Neural crest cell (in vitro differentiated cells): ENCODE measurements around the gene MUC2. TPM values are rescaled to one million over a fixed set of nuclear protein-coding genes. Genes with fewer than 3 reads are reported as not detected.

Experiments used
- DNase-seq: peaks from one replicate; pipeline ENCODE4 v3.0.0; 2021; ENCODE audit warnings: low read depth, mixed read lengths, low spot score
- H3K27ac Mint-ChIP-seq: one replicate; pipeline ENCODE4 v1.8.0; 2021; ENCODE audit warnings: mild to moderate bottlenecking, mixed read lengths; ENCODE audit not compliant: unreplicated experiment
- H3K27me3 Mint-ChIP-seq: 2 replicates; pipeline ENCODE4 v1.8.0; 2021; ENCODE audit warnings: low read depth, mild to moderate bottlenecking, mixed read lengths
- H3K36me3 Mint-ChIP-seq: 2 replicates; pipeline ENCODE4 v1.8.0; 2021; ENCODE audit warnings: low read depth, mild to moderate bottlenecking, mixed read lengths
- H3K4me1 Mint-ChIP-seq: 2 replicates; pipeline ENCODE4 v1.8.0; 2021; ENCODE audit warnings: mixed read lengths
- H3K4me3 Mint-ChIP-seq: one replicate; pipeline ENCODE4 v1.8.0; 2021; ENCODE audit warnings: mild to moderate bottlenecking, mixed read lengths
- H3K9me3 Mint-ChIP-seq: 2 replicates; pipeline ENCODE4 v1.8.0; 2021; ENCODE audit warnings: mixed read lengths
- CTCF ChIP-seq: fragments of 200-600 bp; sonication (generic); conservative IDR thresholded peaks from 2 replicates; pipeline ENCODE4 v1.5.0; 2021; ENCODE audit warnings: antibody characterized with exemption, mild to moderate bottlenecking
- total RNA-seq: library from RNA; stranded (reverse); gene quantifications from 2 replicates; pipeline ENCODE4 v1.2.1, GENCODE V29; 2021

MUC2 gene
- total RNA-seq, 1 donor from 2014 or later = not detected

DNA sequence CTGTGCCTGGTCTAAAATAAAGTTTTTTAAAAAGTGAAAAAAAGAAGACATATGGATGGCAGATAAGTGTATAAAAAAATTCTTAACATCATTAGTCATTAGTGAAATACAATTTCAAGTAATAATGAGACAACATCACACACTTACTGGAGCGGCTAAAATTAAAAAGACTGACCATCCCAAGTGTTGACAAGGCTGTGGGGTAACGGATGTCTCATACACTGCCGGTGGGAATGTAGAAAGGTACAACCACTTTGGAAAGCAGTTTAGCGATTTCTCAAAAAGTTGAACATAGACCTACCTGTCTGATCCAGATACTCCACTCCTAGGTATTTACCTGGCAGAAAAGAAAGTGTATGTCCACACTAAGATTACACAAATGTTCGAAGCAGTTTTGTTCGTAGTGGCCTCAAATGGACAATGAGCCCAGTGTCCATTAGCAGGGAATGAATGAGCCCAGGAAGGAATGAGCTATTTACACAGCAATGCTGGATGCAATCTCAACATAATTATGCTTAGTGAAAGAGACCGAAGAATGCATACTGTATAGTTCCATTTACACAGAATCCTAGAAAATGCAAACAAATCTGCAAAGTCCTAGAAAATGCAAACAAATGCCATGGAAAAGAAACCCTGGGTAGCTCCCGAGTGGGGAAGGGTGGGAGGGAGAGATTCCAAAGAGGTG, 6.7 kb upstream of the MUC2 start:
- DNase-seq = no peak
- no peak for TF ChIP-seq CTCF
- H3K36me3 Mint-ChIP-seq = no peaks in the 10 kb centered on the region
- no peaks in the 10 kb centered on the region for H3K9me3 Mint-ChIP-seq
- no peak overlapping the region for H3K27ac Mint-ChIP-seq
- H3K27me3 Mint-ChIP-seq = peaks cover 31% of the 10 kb centered on the region
- no peak overlapping the region for H3K4me3 Mint-ChIP-seq
- peaks cover 11% of the 10 kb centered on the region for H3K4me1 Mint-ChIP-seq

GRCh38 chr11:1069740-1070139, 4.9 kb upstream of the MUC2 start:
- Mint-ChIP-seq H3K27me3 (peaks cover 21% of the 10 kb centered on the region), H3K4me3 (no peak overlapping the region), H3K27ac (no peak overlapping the region), H3K4me1 (peaks cover 4% of the 10 kb centered on the region), H3K9me3 (no peaks in the 10 kb centered on the region), H3K36me3 (no peaks in the 10 kb centered on the region)
- no peak for TF ChIP-seq CTCF
- DNase-seq = no peak

GRCh38 chr11:1070594-1071462, 3.8 kb upstream of the MUC2 start:
- H3K27me3 Mint-ChIP-seq = peaks cover 19% of the 10 kb centered on the region
- no peak for TF ChIP-seq CTCF

GRCh38 chr11:1071571-1072115, 3.0 kb upstream of the MUC2 start:
- no peak overlapping the region for H3K4me3 Mint-ChIP-seq
- DNase-seq = no peak
- H3K36me3 Mint-ChIP-seq = no peaks in the 10 kb centered on the region
- peaks cover 15% of the 10 kb centered on the region for H3K27me3 Mint-ChIP-seq
- no peak for TF ChIP-seq CTCF
- H3K4me1 Mint-ChIP-seq = peaks cover 4% of the 10 kb centered on the region
- no peaks in the 10 kb centered on the region for H3K9me3 Mint-ChIP-seq
- H3K27ac Mint-ChIP-seq = no peak overlapping the region

More at GRCh38 chr11:1070594-1071462, 3.8 kb upstream of the MUC2 start:
- DNase-seq = no peak
- peaks cover 4% of the 10 kb centered on the region for H3K4me1 Mint-ChIP-seq
- H3K4me3 Mint-ChIP-seq = no peak overlapping the region
- H3K9me3 Mint-ChIP-seq = no peaks in the 10 kb centered on the region
- no peak overlapping the region for H3K27ac Mint-ChIP-seq
- no peaks in the 10 kb centered on the region for H3K36me3 Mint-ChIP-seq

GRCh38 chr11:1072116-1072820, 2.4 kb upstream of the MUC2 start:
- no peaks in the 10 kb centered on the region for H3K36me3 Mint-ChIP-seq
- peaks cover 4% of the 10 kb centered on the region for H3K4me1 Mint-ChIP-seq
- DNase-seq = no peak
- peaks cover 9% of the 10 kb centered on the region for H3K27me3 Mint-ChIP-seq
- H3K4me3 Mint-ChIP-seq = no peak overlapping the region
- H3K27ac Mint-ChIP-seq = no peak overlapping the region
- no peaks in the 10 kb centered on the region for H3K9me3 Mint-ChIP-seq
- TF ChIP-seq CTCF = no peak
